GM18867 (cell line): ENCODE data around the gene SPPL3.

Experiments
- ATAC-seq: cut with Tn5 transposase; IDR thresholded peaks from one replicate; pipeline ENCODE4 v1.9.1; 2021; ENCODE audit warnings: mild to moderate bottlenecking, moderate library complexity; ENCODE audit not compliant: unreplicated experiment

SPPL3 gene

GRCh38 chr12:120725659-120726509 is 178.3 kb downstream of the SPPL3 start, which contains the start of gene ACADS:
Gene ACADS, plus strand, starts transcription at chr12:120725826. Its CDS starts 60 bp downstream, at chr12:120725886.
- peak; percentile 94 for ATAC-seq

GRCh38 chr12:120725151-120725658 is 179.0 kb downstream of the SPPL3 start:
- no peak for ATAC-seq

GRCh38 chr12:120724720-120725119 is 179.4 kb downstream of the SPPL3 start:
- no peak for ATAC-seq

- no peak for ATAC-seq
Measured at GRCh38 chr12:120722784-120723183, 181.4 kb downstream of the SPPL3 start.

GRCh38 chr12:120721866-120722265 is 182.3 kb downstream of the SPPL3 start:
- ATAC-seq, result no peak

GRCh38 chr12:120720987-120721801 is 183.0 kb downstream of the SPPL3 start:
- ATAC-seq, result no peak

GRCh38 chr12:120720234-120720986 is 183.7 kb downstream of the SPPL3 start:
- ATAC-seq, result no peak

- no peak for ATAC-seq
Measured at GRCh38 chr12:120719496-120720233, 184.5 kb downstream of the SPPL3 start.

GRCh38 chr12:120719072-120719471 is 185.1 kb downstream of the SPPL3 start:
- ATAC-seq, result no peak

- ATAC-seq, result no peak
Measured at GRCh38 chr12:120718055-120718454, 186.1 kb downstream of the SPPL3 start.

GRCh38 chr12:120713861-120714482 is 190.2 kb downstream of the SPPL3 start:
- ATAC-seq, result no peak

- ATAC-seq, result no peak
Measured at GRCh38 chr12:120712610-120713009, 191.5 kb downstream of the SPPL3 start.
